Karpas-422 (cell line): ENCODE results near the gene GLIS1. TPM values are rescaled to one million over a fixed set of nuclear protein-coding genes. Genes with fewer than 3 reads are reported as not detected.

ENCODE experiments used
- DNase-seq: peaks from one replicate; pipeline ENCODE4 v3.0.0-alpha.2; 2015
- H2AFZ ChIP-seq: fragments of 200-600 bp; sonication (generic); 2 replicates; pipeline ENCODE4 v1.6.1; 2014; ENCODE audit warnings: antibody characterized with exemption, low read length, mixed read lengths
- H3K27ac ChIP-seq: fragments of 200-600 bp; sonication (generic); 2 replicates; pipeline ENCODE4 v1.5.1; 2014; ENCODE audit warnings: mild to moderate bottlenecking, low read length, moderate library complexity
- H3K27me3 ChIP-seq: fragments of 200-600 bp; sonication (generic); 2 replicates; pipeline ENCODE4 v1.6.1; 2014; ENCODE audit warnings: low read length, mixed read lengths
- H3K36me3 ChIP-seq: fragments of 200-600 bp; sonication (generic); 2 replicates; pipeline ENCODE4 v1.6.1; 2014; ENCODE audit warnings: low read length, mixed read lengths; ENCODE audit not compliant: insufficient read depth
- H3K4me1 ChIP-seq: fragments of 200-600 bp; sonication (generic); 2 replicates; pipeline ENCODE4 v1.6.1; 2014; ENCODE audit warnings: mild to moderate bottlenecking, low read length, mixed read lengths
- H3K4me2 ChIP-seq: fragments of 200-600 bp; sonication (generic); 2 replicates; pipeline ENCODE4 v1.6.1; 2014; ENCODE audit warnings: low read length, low read depth, mild to moderate bottlenecking; ENCODE audit not compliant: poor library complexity, severe bottlenecking
- H3K4me3 ChIP-seq: fragments of 200-600 bp; sonication (generic); 2 replicates; pipeline ENCODE4 v1.5.1; 2014; ENCODE audit warnings: mild to moderate bottlenecking, antibody characterized with exemption, low read length, mixed read lengths
- H3K79me2 ChIP-seq: fragments of 200-600 bp; sonication (generic); 2 replicates; pipeline ENCODE4 v1.6.1; 2014; ENCODE audit warnings: mild to moderate bottlenecking, low read length, mixed read lengths
- H3K9ac ChIP-seq: fragments of 200-600 bp; sonication (generic); 2 replicates; pipeline ENCODE4 v1.6.0; 2014; ENCODE audit warnings: low read length
- H3K9me2 ChIP-seq: fragments of 200-600 bp; sonication (generic), shearing (Covaris generic); replicated peaks from 2 replicates; pipeline ENCODE4 v1.6.0; 2014; ENCODE audit warnings: mild to moderate bottlenecking, low read length, moderate library complexity; ENCODE audit not compliant: insufficient read depth
- H3K9me3 ChIP-seq: fragments of 300-700, 200-600 bp; sonication (generic); 2 replicates; pipeline ENCODE4 v1.6.1; 2014; ENCODE audit warnings: low read length, mixed read lengths
- H4K20me1 ChIP-seq: fragments of 200-600 bp; sonication (generic); 2 replicates; pipeline ENCODE4 v1.6.1; 2014; ENCODE audit warnings: mild to moderate bottlenecking, antibody characterized with exemption, low read length, low read depth; ENCODE audit not compliant: insufficient read depth
- total RNA-seq: library from RNA; depleted of rRNA; stranded (reverse); fragments of >200 nt; shearing (Covaris generic); gene quantifications from 2 replicates; pipeline ENCODE4 v1.2.3, GENCODE V29; 2014; ENCODE audit warnings: low replicate concordance

Gene GLIS1
- total RNA-seq, 1 experiment from 2014 or later = not detected

- Histone ChIP-seq H3K9me2 (no peaks in the 10 kb centered on the region), H3K4me2 (no peak overlapping the region), H3K9ac (no peak overlapping the region), H4K20me1 (no peaks in the 10 kb centered on the region), H3K27ac (no peak overlapping the region), H3K4me1 (no peaks in the 10 kb centered on the region), H3K9me3 (no peaks in the 10 kb centered on the region), H2AFZ (no peak overlapping the region), H3K4me3 (no peak overlapping the region), H3K27me3 (no peaks in the 10 kb centered on the region; the same call in 1 of the 2 replicates), H3K79me2 (no peaks in the 10 kb centered on the region), H3K36me3 (no peaks in the 10 kb centered on the region)
- no peak for DNase-seq
Observed at GRCh38 chr1:53631622-53632310, 107.2 kb downstream of the GLIS1 start.

GRCh38 chr1:53629101-53629691 is 109.8 kb downstream of the GLIS1 start:
- Histone ChIP-seq H3K4me3 (no peak overlapping the region), H2AFZ (no peak overlapping the region), H3K4me2 (no peak overlapping the region), H3K4me1 (no peaks in the 10 kb centered on the region), H3K9ac (no peak overlapping the region), H3K27me3 (no peaks in the 10 kb centered on the region; the same call in 1 of the 2 replicates), H3K9me2 (no peaks in the 10 kb centered on the region), H3K9me3 (no peaks in the 10 kb centered on the region), H3K36me3 (no peaks in the 10 kb centered on the region), H3K27ac (no peak overlapping the region), H3K79me2 (no peaks in the 10 kb centered on the region), H4K20me1 (no peaks in the 10 kb centered on the region)
- DNase-seq = no peak

DNA sequence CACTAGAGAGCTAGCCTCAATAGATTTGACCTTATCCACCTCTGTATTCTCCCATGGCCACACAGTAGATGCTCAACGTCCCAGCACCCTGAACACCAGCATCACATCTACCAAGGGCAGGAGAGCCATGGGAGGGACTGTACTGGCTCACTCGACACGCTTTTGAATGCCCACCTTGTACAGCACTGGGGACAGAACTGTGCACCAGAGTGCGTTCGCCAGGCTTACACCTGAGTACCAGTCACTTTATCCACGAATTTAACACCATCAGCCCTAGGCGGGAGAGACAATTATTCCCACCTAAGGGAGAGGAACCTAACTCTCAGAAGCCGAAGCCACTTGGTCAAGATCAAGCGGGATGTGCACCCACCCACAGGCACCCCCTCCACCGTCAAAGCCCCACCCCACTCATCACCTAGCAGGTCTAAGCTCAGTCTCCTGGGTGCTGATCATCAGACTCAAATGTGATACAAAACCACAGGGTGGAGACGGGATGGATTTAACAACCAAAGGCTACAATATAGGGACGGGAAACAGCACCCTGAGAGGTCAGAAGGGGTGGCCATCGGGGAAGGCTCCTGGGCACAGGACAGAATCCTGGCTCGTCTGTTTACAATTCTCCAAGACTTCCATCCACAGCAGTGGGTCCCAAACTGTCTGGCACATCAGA is 110.5 kb downstream of the GLIS1 start:
- no peak overlapping the region for H2AFZ ChIP-seq
- H3K36me3 ChIP-seq = no peaks in the 10 kb centered on the region
- H3K79me2 ChIP-seq = no peaks in the 10 kb centered on the region
- H3K9me2 ChIP-seq = no peaks in the 10 kb centered on the region
- no peak overlapping the region for H3K4me2 ChIP-seq
- H3K4me3 ChIP-seq = no peak overlapping the region
- H3K27ac ChIP-seq = no peak overlapping the region
- H3K4me1 ChIP-seq = no peaks in the 10 kb centered on the region
- no peak overlapping the region for H3K9ac ChIP-seq
- no peak for DNase-seq
- no peaks in the 10 kb centered on the region; the same call in 1 of the 2 replicates for H3K27me3 ChIP-seq
- no peaks in the 10 kb centered on the region for H3K9me3 ChIP-seq
- no peaks in the 10 kb centered on the region for H4K20me1 ChIP-seq

GRCh38 chr1:53627666-53628065 is 111.3 kb downstream of the GLIS1 start:
- no peaks in the 10 kb centered on the region for H3K9me2 ChIP-seq
- no peaks in the 10 kb centered on the region for H3K36me3 ChIP-seq
- H3K4me2 ChIP-seq = no peak overlapping the region
- H4K20me1 ChIP-seq = no peaks in the 10 kb centered on the region
- no peaks in the 10 kb centered on the region; the same call in 1 of the 2 replicates for H3K27me3 ChIP-seq
- H3K4me3 ChIP-seq = no peak overlapping the region
- H3K9ac ChIP-seq = no peak overlapping the region
- H2AFZ ChIP-seq = no peak overlapping the region
- H3K27ac ChIP-seq = no peak overlapping the region
- no peaks in the 10 kb centered on the region for H3K79me2 ChIP-seq
- no peak for DNase-seq
- H3K9me3 ChIP-seq = no peaks in the 10 kb centered on the region
- H3K4me1 ChIP-seq = no peaks in the 10 kb centered on the region

DNA sequence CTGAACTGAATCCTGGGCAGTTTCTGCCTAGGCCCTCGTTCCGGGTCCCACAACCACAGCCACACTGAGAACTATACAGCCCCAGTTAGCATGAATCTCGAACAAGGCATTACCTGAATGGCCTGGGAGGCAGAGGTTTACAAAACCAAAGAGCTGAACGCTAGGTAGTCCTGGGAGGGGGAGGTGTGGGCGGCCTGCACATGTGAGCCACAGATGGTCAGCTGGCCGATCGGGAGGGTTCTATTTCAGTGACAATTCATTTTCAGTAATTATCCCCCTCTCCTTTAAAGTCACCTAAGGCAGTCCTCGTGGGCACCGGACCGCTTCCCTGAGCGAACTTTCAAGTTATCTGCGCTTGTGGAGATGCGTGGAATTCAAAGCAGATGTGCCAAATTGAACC is 111.9 kb downstream of the GLIS1 start:
- Histone ChIP-seq H3K4me3 (no peak overlapping the region), H2AFZ (no peak overlapping the region), H3K36me3 (no peaks in the 10 kb centered on the region), H3K4me2 (no peak overlapping the region), H3K9me2 (no peaks in the 10 kb centered on the region), H3K9me3 (no peaks in the 10 kb centered on the region), H3K27me3 (no peaks in the 10 kb centered on the region; the same call in 1 of the 2 replicates), H4K20me1 (no peaks in the 10 kb centered on the region), H3K4me1 (no peaks in the 10 kb centered on the region), H3K27ac (no peak overlapping the region), H3K79me2 (no peaks in the 10 kb centered on the region), H3K9ac (no peak overlapping the region)
- DNase-seq = no peak

- Histone ChIP-seq H3K9me2 (no peaks in the 10 kb centered on the region), H3K4me1 (no peaks in the 10 kb centered on the region), H3K79me2 (no peaks in the 10 kb centered on the region), H3K4me2 (no peak overlapping the region), H2AFZ (no peak overlapping the region), H3K9ac (no peak overlapping the region), H3K36me3 (no peaks in the 10 kb centered on the region), H4K20me1 (no peaks in the 10 kb centered on the region), H3K27me3 (no peaks in the 10 kb centered on the region; the same call in 1 of the 2 replicates), H3K27ac (no peak overlapping the region), H3K4me3 (no peak overlapping the region), H3K9me3 (no peaks in the 10 kb centered on the region)
- DNase-seq = no peak
Observed at GRCh38 chr1:53626616-53627015, 112.3 kb downstream of the GLIS1 start.

DNA sequence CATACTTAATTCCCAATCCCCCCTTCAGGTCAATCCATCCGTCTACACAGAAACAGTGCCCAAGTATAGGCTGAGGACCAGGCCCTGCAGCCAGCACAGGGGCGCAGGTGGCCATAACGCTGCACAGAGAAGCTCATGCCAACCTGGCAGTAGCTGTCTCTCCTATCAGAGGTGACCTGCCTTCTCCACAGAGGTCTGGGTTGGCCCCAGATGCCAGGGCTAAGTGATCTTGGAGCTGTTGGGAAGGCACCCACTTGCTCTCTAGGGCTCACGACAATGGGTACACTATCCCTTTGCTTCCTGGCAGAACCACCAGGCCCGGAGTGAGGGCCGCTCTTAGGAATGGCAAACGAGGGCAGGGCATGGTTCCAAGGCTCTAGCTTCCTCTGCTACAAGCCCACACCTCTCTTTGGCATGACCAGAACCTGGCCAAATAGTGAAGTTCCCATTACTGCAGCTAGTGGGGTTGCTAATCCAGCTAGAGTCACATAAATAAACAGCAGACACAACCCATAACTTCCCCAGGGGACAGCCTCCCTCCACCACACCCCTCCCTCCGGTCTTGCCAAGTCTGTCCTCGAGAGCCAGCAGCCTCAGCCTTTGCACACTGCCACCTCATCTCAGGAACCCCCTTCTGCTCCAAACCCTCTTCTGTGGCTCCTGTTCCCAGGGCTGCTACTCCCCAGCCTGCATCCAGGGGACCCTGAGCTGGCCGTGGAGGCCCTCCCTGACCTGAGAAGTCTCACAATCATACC is 113.0 kb downstream of the GLIS1 start:
- no peaks in the 10 kb centered on the region for H3K27me3 ChIP-seq

DNA sequence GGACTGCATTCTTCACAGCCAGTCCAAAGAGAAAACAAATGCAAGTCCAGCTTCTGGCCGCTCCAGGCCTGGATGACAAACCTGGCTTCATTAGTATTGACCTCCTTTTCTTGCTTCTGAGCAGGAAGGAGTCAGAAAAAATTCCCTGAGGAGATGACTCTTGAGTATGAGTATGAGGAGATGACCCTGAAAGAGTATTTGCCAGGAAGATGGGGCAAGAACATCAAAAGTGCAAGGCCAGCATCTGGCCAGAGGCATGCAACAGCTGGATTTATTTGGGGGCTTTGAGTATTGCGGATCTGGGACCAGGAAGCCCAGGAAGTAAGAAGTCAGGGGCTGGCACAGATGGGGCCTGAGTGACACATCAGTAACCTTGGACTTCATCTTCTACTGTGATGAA is 113.9 kb downstream of the GLIS1 start:
- Histone ChIP-seq H3K4me1 (no peaks in the 10 kb centered on the region), H3K4me3 (no peak overlapping the region), H3K9me3 (no peaks in the 10 kb centered on the region), H3K36me3 (no peaks in the 10 kb centered on the region), H3K9ac (no peak overlapping the region), H4K20me1 (no peaks in the 10 kb centered on the region), H3K79me2 (no peaks in the 10 kb centered on the region), H2AFZ (no peak overlapping the region), H3K27ac (no peak overlapping the region), H3K4me2 (no peak overlapping the region), H3K27me3 (no peaks in the 10 kb centered on the region), H3K9me2 (no peaks in the 10 kb centered on the region)
- DNase-seq = no peak

More for the DNA sequence above, 113.0 kb downstream of the GLIS1 start:
- H4K20me1 ChIP-seq = no peaks in the 10 kb centered on the region
- no peaks in the 10 kb centered on the region for H3K9me2 ChIP-seq
- no peaks in the 10 kb centered on the region for H3K79me2 ChIP-seq
- H3K27ac ChIP-seq = no peak overlapping the region
- no peak overlapping the region for H3K4me3 ChIP-seq
- H3K9ac ChIP-seq = no peak overlapping the region
- no peak overlapping the region for H3K4me2 ChIP-seq
- no peaks in the 10 kb centered on the region for H3K36me3 ChIP-seq
- H3K9me3 ChIP-seq = no peaks in the 10 kb centered on the region
- H3K4me1 ChIP-seq = no peaks in the 10 kb centered on the region
- no peak overlapping the region for H2AFZ ChIP-seq
- DNase-seq = no peak
